NCI-H1930 (cell line): ENCODE data around the gene STRBP.

Experiments used
- DNase-seq, 2 experiments: peaks; one replicate each; lab custom pipeline; 2025; lab: John Stamatoyannopoulos, UW

Gene STRBP

GRCh38 chr9:123131258-123131657 is 137.1 kb downstream of the STRBP start:
- DNase-seq, result no peak

GRCh38 chr9:123129423-123129822 is 139.0 kb downstream of the STRBP start:
- no peak for DNase-seq

- no peak for DNase-seq
These were observed 139.8 kb downstream of the STRBP start for GRCh38 chr9:123128591-123128990.

- DNase-seq, result no peak
These were observed 140.8 kb downstream of the STRBP start for GRCh38 chr9:123127512-123128075.

GRCh38 chr9:123121457-123121856 is 146.9 kb downstream of the STRBP start:
- no peak for DNase-seq

GRCh38 chr9:123120953-123121352 is 147.4 kb downstream of the STRBP start:
- DNase-seq, result no peak

GRCh38 chr9:123120131-123120530 is 148.3 kb downstream of the STRBP start:
- DNase-seq, result no peak

- no peak for DNase-seq
These were observed 148.8 kb downstream of the STRBP start for GRCh38 chr9:123119566-123119965.

GRCh38 chr9:123116036-123116435 is 152.3 kb downstream of the STRBP start:
- no peak for DNase-seq

GRCh38 chr9:123115146-123115913 is 153.1 kb downstream of the STRBP start:
- DNase-seq, result no peak

GRCh38 chr9:123113185-123113584 is 155.2 kb downstream of the STRBP start:
- no peak for DNase-seq

- no peak for DNase-seq
These were observed 156.1 kb downstream of the STRBP start for GRCh38 chr9:123112015-123112975.

GRCh38 chr9:123111427-123112014 is 156.9 kb downstream of the STRBP start:
- DNase-seq, result no peak

GRCh38 chr9:123109540-123110279 is 158.7 kb downstream of the STRBP start:
- no peak for DNase-seq

- DNase-seq, result no peak
These were observed 159.4 kb downstream of the STRBP start for GRCh38 chr9:123108976-123109375.

GRCh38 chr9:123107639-123108285 is 160.6 kb downstream of the STRBP start:
- DNase-seq, result no peak

- no peak for DNase-seq
These were observed 162.9 kb downstream of the STRBP start for GRCh38 chr9:123105490-123105889.

GRCh38 chr9:123104807-123105206 is 163.6 kb downstream of the STRBP start:
- DNase-seq, result no peak

- DNase-seq, result no peak
These were observed 165.8 kb downstream of the STRBP start for GRCh38 chr9:123102375-123103113.

- no peak for DNase-seq
These were observed 168.8 kb downstream of the STRBP start for GRCh38 chr9:123099548-123099947.
